COR-L47 (cell line): ENCODE results near the gene NPB.
A peak's percentile ranks its signal among the peaks of the same experiment; 100 is the strongest.

Experiments
- DNase-seq: peaks from one replicate; lab custom pipeline; 2025; lab: John Stamatoyannopoulos, UW

The NPB gene

GRCh38 chr17:81926451-81927151, 24.6 kb downstream of the NPB start:
- DNase-seq: peak; percentile 64

DNA sequence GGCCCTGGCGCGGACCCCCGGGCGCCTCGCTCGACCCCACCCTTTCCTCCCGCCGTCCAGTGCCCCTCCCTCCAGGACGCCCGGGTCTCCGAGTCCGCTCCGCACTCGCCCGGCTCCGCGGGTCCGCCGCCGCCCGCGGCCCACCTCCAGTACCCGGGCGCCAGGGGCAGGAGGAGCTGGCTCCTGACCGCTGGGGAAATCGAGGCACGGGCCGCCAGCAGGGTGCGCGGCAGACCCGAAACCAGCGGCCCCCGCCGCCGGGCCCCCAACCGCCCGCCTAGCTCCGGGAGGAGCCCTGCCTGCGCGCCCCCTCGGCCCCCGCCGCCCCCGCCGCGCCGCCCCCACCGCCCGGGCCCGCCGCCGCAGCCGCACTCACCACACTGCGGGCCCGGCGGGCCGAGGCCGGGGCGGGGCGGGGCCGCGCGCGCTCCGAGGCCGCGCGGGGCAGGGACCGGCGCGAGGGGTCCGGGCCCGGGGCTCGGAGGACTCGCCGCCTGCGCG, 25.2 kb downstream of the NPB start:
- DNase-seq: no peak

GRCh38 chr17:81927653-81928543, 25.9 kb downstream of the NPB start, which contains the start of gene MAFG:
Gene MAFG, minus strand, starts transcription at chr17:81927735. Its CDS starts 4,550 bp downstream, at chr17:81923185.
- peak; percentile 95 for DNase-seq

- DNase-seq: peak; percentile 60
These were observed 26.7 kb downstream of the NPB start for GRCh38 chr17:81928544-81929252.

DNA sequence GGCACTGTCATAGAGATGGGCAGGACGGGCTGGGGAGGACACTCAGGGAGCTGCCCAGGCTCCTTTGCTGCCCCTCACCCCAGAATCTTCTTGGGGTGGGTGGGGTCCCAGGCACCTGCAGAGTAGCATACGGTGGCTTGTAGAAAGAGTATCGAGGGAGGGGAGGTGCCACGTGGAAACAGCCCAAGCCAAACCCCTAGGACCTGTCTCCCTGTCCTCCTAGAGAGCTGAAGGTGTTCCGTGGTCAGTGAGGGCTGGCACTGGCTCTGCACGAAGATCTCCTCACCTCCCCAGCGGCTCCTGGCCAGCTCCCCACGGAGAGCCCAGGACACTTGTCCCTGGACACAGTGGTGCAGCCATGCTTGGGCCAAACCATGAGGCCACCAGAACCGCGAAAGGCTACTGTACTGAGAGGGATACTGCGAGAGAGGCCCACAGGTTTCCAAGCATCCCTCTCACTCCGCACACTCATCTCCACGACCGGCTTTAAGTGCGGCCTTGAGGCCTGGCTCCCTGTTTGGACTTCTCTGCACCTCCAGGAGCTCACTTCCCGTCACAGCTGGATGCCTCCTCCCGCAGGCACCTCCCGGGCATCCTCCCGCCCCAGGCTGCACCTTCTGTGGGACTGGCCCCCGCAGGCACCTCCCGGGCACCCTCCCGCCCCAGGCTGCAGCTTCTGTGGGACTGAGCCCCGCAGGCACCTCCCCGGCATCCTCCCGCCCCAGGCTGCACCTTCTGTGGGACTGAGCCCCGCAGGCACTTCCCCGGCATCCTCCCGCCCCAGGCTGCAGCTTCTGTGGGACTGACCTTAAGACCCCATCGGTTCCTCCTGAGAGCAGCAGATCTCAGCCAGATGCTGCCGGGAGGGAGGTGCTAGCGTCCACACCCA, 27.5 kb downstream of the NPB start:
- no peak for DNase-seq

DNA sequence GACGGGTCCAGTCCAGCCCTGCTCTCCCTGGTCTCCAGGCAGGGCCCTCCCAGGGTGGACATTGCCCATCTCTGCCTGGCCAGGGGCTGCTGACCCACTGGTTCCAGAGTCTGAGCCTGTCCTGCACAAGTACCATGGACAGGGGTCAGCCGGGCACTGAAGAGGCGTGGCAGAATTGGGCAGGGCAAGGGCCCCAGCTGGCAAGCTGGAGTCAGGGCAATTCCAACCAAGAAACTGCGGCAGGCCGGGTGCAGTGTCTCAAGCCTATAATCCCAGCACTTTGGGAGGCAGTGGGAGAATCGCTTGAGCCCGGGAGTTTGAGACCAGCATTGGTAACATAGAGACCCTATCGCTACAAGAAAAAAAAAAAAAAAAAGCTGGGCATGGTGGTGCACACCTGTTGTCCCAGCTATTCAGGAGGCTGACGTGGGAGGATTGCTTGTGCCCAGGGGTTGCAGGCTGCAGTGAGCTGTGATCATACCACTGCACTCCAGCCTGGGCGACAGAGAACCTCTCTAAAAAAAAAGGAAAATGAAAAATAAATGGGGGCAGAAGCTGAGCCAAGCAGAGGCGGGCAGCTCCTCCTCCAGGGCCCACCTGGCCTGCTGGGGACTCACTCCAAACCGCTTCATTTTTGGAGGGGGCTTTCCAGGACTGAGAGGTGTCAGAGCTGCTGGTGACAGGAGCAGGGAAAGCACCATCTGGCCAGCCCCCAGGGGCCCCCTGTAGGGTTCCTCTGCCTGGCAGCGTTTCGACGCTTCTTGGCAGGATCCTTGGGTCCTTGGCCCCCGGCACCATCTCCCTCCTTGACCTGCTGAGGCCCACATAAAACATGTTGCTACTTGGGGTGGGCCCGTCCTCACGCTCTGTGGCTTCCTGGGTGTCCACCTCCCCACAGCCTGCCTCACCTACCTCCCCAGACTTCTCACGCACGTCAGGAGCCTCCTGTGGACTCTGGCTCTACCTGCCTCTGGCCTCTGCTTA, 28.4 kb downstream of the NPB start:
- DNase-seq: no peak

DNA sequence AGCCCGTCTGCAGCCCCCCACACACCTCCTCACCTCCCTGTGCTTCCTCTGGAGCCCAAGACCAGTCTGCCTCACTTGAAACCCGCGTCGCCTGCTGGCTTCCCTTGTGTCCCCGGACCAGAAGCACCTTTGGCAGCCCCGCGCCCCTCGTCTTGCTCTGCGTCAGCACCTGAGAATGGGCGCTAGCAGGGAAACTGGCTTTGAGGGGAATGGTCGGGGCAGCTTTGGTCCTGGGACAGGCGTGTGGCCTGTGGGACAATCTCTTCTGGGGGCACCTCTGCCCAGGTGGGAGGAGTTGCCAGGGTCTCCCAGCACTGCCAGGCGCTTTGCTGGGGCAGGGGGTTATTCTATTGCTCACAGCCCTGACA, 29.1 kb downstream of the NPB start:
- DNase-seq: no peak

- DNase-seq: peak; percentile 25
These were observed 29.7 kb downstream of the NPB start for GRCh38 chr17:81931557-81932332.

DNA sequence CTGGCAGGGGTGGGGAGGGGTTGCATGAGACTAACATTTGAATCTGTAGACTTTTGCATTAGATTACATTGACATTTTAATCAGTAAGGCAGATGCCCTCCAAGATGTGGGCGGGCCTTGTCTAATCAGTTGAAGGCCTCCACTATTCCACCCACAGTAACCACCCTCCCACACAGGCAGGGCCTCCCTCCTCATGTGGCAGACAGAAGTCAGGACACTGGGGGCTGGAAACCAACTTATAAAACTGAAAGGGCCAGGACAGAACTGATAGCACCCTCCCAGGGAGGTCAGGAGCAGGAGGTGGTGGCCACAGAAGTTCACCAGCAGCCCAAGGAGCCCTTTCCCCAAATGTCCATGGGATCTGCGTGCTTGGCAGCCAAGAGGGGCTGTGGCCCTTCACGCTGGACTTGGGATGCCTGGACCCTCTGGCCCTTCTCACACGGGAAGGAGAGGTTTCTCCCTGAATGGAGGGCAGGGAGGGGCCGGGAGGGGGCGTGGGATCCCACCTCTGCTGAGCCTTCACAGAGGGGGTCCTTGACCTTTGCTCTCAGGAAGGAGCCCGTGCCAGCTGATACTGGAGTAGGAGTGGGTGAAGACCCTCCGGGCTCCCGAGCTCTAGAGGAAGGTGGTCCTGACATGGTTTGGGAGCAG, 30.4 kb downstream of the NPB start:
- DNase-seq: no peak

DNA sequence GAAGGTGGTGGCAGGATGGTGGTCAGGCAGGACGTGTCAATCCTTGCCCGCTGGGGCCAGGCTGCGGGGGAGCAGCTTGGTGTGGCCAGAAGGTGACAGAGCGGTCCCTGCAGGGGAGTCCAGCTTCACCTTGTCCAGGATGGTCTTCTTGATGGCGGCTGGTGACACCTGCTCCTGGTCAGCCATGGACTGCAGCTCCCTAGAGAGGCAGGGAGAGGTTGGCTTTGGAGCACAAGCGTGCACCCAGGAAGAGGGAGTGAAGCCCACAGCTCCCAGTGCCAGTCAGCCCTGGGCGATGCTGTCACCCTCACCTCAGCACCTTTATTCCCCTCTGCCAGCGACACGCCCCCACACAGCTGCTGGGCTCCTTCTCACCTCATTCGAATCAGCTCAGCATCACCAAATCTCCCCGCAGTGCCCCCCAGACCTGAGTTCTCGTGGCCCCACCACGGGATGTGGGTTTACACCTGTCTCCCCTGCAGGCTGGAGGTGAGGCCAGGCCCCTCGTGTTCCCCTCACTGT, 31.2 kb downstream of the NPB start:
- DNase-seq: no peak

DNA sequence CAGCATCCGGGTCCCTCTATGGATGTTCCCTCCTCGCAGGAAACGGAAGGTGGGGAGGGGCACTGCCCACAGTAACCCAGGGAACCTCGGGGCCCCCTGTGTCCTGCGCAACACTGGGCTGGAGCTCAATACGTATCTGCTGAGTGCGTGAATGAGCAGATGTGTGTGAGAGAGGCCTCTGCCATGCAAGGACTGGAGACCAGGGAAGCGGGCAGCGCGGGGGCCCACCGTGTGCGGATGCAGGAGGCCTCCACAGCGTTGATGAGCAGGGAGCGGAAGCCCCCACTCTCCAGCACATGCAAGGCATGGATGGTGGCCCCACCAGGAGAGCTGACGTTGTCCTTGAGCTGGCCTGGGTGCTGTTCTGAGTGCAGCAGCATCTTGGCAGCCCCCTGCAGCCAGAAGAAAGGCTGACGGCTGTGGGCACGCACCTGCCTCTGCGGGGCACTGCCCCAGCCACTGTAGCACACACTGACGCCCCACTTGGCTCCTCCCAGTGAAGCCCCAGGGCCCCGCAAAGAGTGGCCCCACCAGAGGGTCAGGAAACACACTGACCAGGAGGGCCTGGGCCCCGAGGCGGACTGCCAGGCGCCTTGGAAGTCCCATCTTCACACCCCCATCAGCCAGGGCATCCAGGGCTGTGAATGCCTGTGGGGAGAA, 32.2 kb downstream of the NPB start:
- DNase-seq: no peak

- no peak for DNase-seq
These were observed 33.0 kb downstream of the NPB start for GRCh38 chr17:81934850-81935708.

DNA sequence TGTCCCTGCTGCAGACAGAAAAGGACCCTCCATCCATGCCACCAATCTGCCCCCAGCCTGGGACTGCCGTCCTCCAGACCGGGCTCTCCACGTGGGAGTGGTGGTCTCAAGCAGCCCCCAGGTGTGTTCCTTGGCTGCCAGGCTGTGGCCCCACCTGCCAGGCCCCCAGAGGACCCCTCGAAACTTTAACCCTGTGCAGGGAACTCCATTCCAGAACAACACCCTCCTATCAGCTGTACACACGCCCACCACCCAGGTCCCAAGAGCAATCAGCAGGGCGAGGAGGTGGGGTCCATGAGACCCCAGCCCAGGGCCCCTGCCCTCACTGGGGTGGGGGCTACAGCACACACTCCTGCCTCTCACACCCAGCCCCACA, 33.7 kb downstream of the NPB start:
- DNase-seq: no peak

DNA sequence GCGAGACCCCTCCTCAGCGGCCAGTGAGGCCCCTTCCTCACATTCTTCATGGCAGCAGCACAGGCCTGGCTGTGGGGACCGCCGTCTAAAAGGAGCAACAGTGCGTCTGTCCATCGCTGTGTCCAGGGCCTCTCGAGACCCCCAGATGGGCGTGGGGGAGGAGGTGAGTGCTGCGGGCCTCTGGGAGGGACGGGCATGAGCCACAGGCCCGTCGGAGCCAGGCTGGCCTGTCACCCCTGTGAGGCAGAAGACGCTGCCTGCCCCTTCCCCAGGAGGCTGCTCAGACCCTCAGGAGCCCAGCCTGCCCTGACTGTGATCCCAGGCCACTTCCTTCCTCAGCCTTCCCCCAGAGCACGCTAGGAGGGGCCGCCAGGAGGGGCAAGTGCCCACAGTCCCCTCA, 37.2 kb downstream of the NPB start:
- no peak for DNase-seq

DNA sequence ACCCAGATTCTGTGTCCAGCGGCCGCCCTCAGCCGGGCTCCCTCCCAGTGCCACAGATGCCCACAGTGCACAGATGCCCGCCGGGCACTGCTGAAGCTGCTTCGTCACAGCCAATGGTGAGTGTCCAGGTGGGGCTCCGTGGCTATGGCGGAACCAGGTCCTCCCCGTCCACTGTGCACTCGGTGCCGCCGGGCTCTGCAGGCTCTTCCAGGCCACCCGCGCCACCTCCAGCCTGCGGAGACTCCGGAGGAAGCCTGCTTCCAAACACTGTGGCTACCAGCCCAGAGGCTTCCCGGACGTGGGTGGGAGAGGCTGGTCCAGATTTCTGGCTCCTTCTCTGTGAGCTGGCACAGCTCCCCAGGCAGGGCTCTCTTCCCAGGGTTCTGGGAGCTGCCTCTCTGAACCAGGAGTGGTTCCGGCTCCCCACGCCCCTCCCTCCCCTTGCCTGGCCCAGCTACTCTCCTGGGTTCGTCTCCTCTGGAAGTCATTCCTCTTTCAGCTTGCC, 37.9 kb downstream of the NPB start:
- no peak for DNase-seq

GRCh38 chr17:81940538-81941483, 38.8 kb downstream of the NPB start:
- no peak for DNase-seq
